PC-3 (cell line): Measurements from ENCODE around the gene NFXL1. TPM values are rescaled to one million over a fixed set of nuclear protein-coding genes. Genes with fewer than 3 reads are reported as not detected.

Experiments used
- ATAC-seq: fragments of 200-7000 bp; cut with Tn5 transposase; 2 replicates; pipeline ENCODE4 v1.9.1; 2020; ENCODE audit warnings: mild to moderate bottlenecking, moderate library complexity
- BruUV-seq: library from RNA; stranded (reverse); fragments of 400-500 nt; replicated peaks from 2 replicates; lab custom pipeline; 2021; lab: Mats Ljungman, UMichigan
- CTCF ChIA-PET: fragments of 300-600 bp; sonication (Branson Sonifier 250); formaldehyde crosslinking; loops from one replicate; lab custom pipeline; 2022; ENCODE audit warnings: antibody characterized with exemption; lab: Charles Lee
- POLR2A ChIA-PET: fragments of 300-600 bp; sonication (Branson Sonifier 250); formaldehyde crosslinking; loops from one replicate; lab custom pipeline; 2022; ENCODE audit warnings: antibody characterized with exemption; ENCODE audit not compliant: unreplicated experiment; lab: Charles Lee
- DNase-seq: peaks from one replicate; pipeline ENCODE4 v3.0.0-alpha.2; 2015
- H2AFZ ChIP-seq: fragments of 300-600 bp; sonication (generic); 2 replicates; pipeline ENCODE4 v1.6.0; 2016; ENCODE audit warnings: antibody characterized with exemption, low read length
- H3F3A ChIP-seq: fragments of 300-600 bp; sonication (generic); one replicate; pipeline ENCODE4 v1.6.0; 2017; ENCODE audit warnings: antibody characterized with exemption, low read length, control low read depth, mild to moderate bottlenecking; ENCODE audit not compliant: unreplicated experiment
- H3K27ac ChIP-seq: fragments of 300-600 bp; sonication (generic); 2 replicates; pipeline ENCODE4 v1.5.1; 2016; ENCODE audit warnings: mild to moderate bottlenecking, low read length
- H3K27me3 ChIP-seq: fragments of 300-600 bp; sonication (generic); 2 replicates; pipeline ENCODE4 v1.6.1; 2016; ENCODE audit warnings: low read length, mixed read lengths
- H3K36me3 ChIP-seq: fragments of 300-600 bp; sonication (generic); 2 replicates; pipeline ENCODE4 v1.6.1; 2016; ENCODE audit warnings: low read depth, mixed run types, low read length, mixed read lengths
- H3K4me1 ChIP-seq: fragments of 300-600 bp; sonication (generic); 2 replicates; pipeline ENCODE4 v1.5.1; 2016; ENCODE audit warnings: low read length; ENCODE audit not compliant: insufficient read depth
- H3K4me2 ChIP-seq: fragments of 300-600 bp; sonication (generic); 2 replicates; pipeline ENCODE4 v1.6.0; 2016; ENCODE audit warnings: low read length
- H3K4me3 ChIP-seq: fragments of 300-600 bp; sonication (generic); 2 replicates; pipeline ENCODE4 v1.5.1; 2016; ENCODE audit warnings: mild to moderate bottlenecking, low read length, mixed read lengths
- H3K79me2 ChIP-seq: fragments of 300-600 bp; sonication (generic); 2 replicates; pipeline ENCODE4 v1.6.1; 2017; ENCODE audit warnings: low read length, mixed read lengths
- H3K9ac ChIP-seq: fragments of 300-600 bp; sonication (generic); 2 replicates; pipeline ENCODE4 v1.6.0; 2016; ENCODE audit warnings: mild to moderate bottlenecking, low read length
- H3K9me2 ChIP-seq: fragments of 300-600 bp; sonication (generic); replicated peaks from 2 replicates; pipeline ENCODE4 v1.6.1; 2016; ENCODE audit warnings: mixed run types, low read length, mixed read lengths
- H3K9me3 ChIP-seq: fragments of 300-600 bp; sonication (generic); 2 replicates; pipeline ENCODE4 v1.6.1; 2016; ENCODE audit warnings: low read length, mixed read lengths
- H4K20me1 ChIP-seq: fragments of 300-600 bp; sonication (generic); 2 replicates; pipeline ENCODE4 v1.6.1; 2016; ENCODE audit warnings: low read length, mixed read lengths
- CTCF ChIP-seq: fragments of 300-600 bp; sonication (generic); conservative IDR thresholded peaks from 2 replicates; pipeline ENCODE4 v1.5.1; 2017; ENCODE audit warnings: antibody characterized with exemption, low read depth, mild to moderate bottlenecking, low read length
- EZH2 ChIP-seq: fragments of 300-600 bp; sonication (generic); IDR thresholded peaks from one replicate; pipeline ENCODE4 v1.6.1; 2017; ENCODE audit warnings: antibody characterized with exemption, mild to moderate bottlenecking, low read length; ENCODE audit not compliant: unreplicated experiment
- EZH2phosphoT487 ChIP-seq: fragments of 300-600 bp; sonication (generic); IDR thresholded peaks from 2 replicates; pipeline ENCODE4 v1.6.1; 2018; ENCODE audit warnings: mild to moderate bottlenecking, antibody characterized with exemption, low read length, borderline replicate concordance
- intact Hi-C: fragments of 100-400 bp; cut with micrococcal nuclease; formaldehyde crosslinking; loops from 2 replicates; pipeline ENCODE4 v1.9.0; 2023
- total RNA-seq: library from RNA; depleted of rRNA; stranded (reverse); fragments of >200 nt; gene quantifications from 2 replicates; pipeline ENCODE4 v1.2.3, GENCODE V29; 2014

NFXL1 gene
- total RNA-seq, 1 experiment from 2014 or later, result 14.7 TPM

- Histone ChIP-seq H3F3A (no peaks in the 10 kb centered on the region), H3K9ac (no peak overlapping the region), H3K4me1 (no peaks in the 10 kb centered on the region), H3K27ac (no peak overlapping the region), H3K4me2 (no peak overlapping the region), H3K4me3 (no peak overlapping the region), H3K9me3 (no peaks in the 10 kb centered on the region), H4K20me1 (no peaks in the 10 kb centered on the region), H3K27me3 (no peaks in the 10 kb centered on the region), H3K9me2 (no peaks in the 10 kb centered on the region), H3K79me2 (no peaks in the 10 kb centered on the region), H3K36me3 (peaks cover 7% of the 10 kb centered on the region; the same call in 1 of the 2 replicates), H2AFZ (no peak overlapping the region)
- CTCF ChIA-PET, result no interaction called here
- DNase-seq (no peak), ATAC-seq (no peak)
- no TSS peak for BruUV-seq
- TF ChIP-seq EZH2, result no peak
- TF ChIP-seq EZH2phosphoT487, result no peak
- TF ChIP-seq CTCF, result no peak
- intact Hi-C loops, result no loop called here
- POLR2A ChIA-PET, result no interaction called here
Observed at GRCh38 chr4:47863486-47863885, 50.9 kb downstream of the NFXL1 start.

GRCh38 chr4:47862297-47862696 is 52.1 kb downstream of the NFXL1 start:
- Histone ChIP-seq H3K4me2 (no peak overlapping the region), H3K4me1 (no peaks in the 10 kb centered on the region), H3K36me3 (peaks cover 7% of the 10 kb centered on the region; the same call in 1 of the 2 replicates), H3K27ac (no peak overlapping the region), H2AFZ (no peak overlapping the region), H3K9me3 (no peaks in the 10 kb centered on the region), H3K4me3 (no peak overlapping the region), H3K79me2 (no peaks in the 10 kb centered on the region), H3K9ac (no peak overlapping the region), H3K9me2 (no peaks in the 10 kb centered on the region), H3K27me3 (no peaks in the 10 kb centered on the region), H4K20me1 (no peaks in the 10 kb centered on the region), H3F3A (no peaks in the 10 kb centered on the region)
- CTCF ChIA-PET, result no interaction called here
- intact Hi-C loops, result no loop called here
- TF ChIP-seq EZH2 (no peak), CTCF (no peak), EZH2phosphoT487 (no peak)
- BruUV-seq, result no TSS peak
- ATAC-seq (no peak), DNase-seq (no peak)
- POLR2A ChIA-PET, result no interaction called here

GRCh38 chr4:47860305-47860704 is 54.1 kb downstream of the NFXL1 start:
- Histone ChIP-seq H3K9me3 (no peaks in the 10 kb centered on the region), H3K27ac (no peak overlapping the region), H3K9me2 (no peaks in the 10 kb centered on the region), H3K27me3 (no peaks in the 10 kb centered on the region), H4K20me1 (no peaks in the 10 kb centered on the region), H3K4me3 (no peak overlapping the region), H3F3A (no peaks in the 10 kb centered on the region), H3K36me3 (peaks cover 7% of the 10 kb centered on the region; the same call in 1 of the 2 replicates), H3K9ac (no peak overlapping the region), H3K79me2 (no peaks in the 10 kb centered on the region), H3K4me2 (no peak overlapping the region), H3K4me1 (no peaks in the 10 kb centered on the region), H2AFZ (no peak overlapping the region)
- ChIA-PET CTCF (no interaction called here), POLR2A (no interaction called here)
- TF ChIP-seq EZH2phosphoT487 (no peak), EZH2 (no peak), CTCF (no peak)
- DNase-seq, result no peak
- intact Hi-C loops, result no loop called here
- no TSS peak for BruUV-seq
- no peak for ATAC-seq
